Activated naive CD4-positive, alpha-beta T cell treated with anti-CD3 and anti-CD28 coated beads, Interleukin-2, amount 50 U/mL, for 72 hours (primary cell): ENCODE measurements around the gene MAP3K7CL. TPM values are rescaled to one million over a fixed set of nuclear protein-coding genes. Genes with fewer than 3 reads are reported as not detected.

Experiments used
- ATAC-seq, 2 donors: fragments of 150-1000 bp; cut with Tn5 transposase; 2 replicates each; pipeline ENCODE4 v1.10.0; 2021; ENCODE audit warnings: mild to moderate bottlenecking in 2 of 2, moderate library complexity in 2 of 2
- DNase-seq, 2 donors: peaks; one replicate each; pipeline ENCODE4 v3.0.0; 2021 to 2022; ENCODE audit warnings: low spot score in 2 of 2
- H3K27ac Mint-ChIP-seq, 2 donors: one replicate each; pipeline ENCODE4 v1.8.0; 2022; ENCODE audit warnings: mild to moderate bottlenecking in 2 of 2, mixed read lengths in 2 of 2
- H3K36me3 Mint-ChIP-seq, 2 donors: one replicate each; pipeline ENCODE4 v1.8.0; 2022; ENCODE audit warnings: mixed read lengths in 2 of 2
- H3K9me3 Mint-ChIP-seq, 2 donors: one replicate each; pipeline ENCODE4 v1.8.0; 2022; ENCODE audit warnings: mixed read lengths in 2 of 2
- total RNA-seq, 2 donors: library from RNA; stranded (reverse); gene quantifications; one replicate each; pipeline ENCODE4 v1.2.3, GENCODE V29; 2022

Gene MAP3K7CL
- total RNA-seq, 2 donors from 2014 or later = 5.4 to 8.6 TPM

DNA sequence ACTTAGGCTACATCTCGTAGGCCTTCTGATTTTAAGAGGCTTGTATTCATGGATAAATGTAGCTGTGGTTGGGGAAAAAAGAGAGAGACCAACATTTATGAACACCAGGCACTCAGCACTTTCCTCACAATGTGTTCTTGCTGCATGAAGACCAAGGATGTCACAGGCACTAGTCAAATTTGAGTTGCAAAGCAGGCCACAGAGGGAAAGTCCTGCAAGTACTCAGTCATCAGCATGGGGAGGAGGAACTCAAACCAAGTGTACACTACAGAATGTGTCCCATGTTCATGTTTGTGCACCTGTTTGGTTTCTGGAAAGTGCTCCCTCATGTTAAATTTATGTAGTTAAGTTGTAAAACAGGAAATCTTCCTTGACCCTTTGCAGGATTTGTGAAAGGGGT, 8.7 kb upstream of the MAP3K7CL start:
- no peak overlapping the region for H3K27ac Mint-ChIP-seq
- H3K9me3 Mint-ChIP-seq = no peaks in the 10 kb centered on the region
- no peak for DNase-seq
- no peaks in the 10 kb centered on the region for H3K36me3 Mint-ChIP-seq
- no peak for ATAC-seq

DNA sequence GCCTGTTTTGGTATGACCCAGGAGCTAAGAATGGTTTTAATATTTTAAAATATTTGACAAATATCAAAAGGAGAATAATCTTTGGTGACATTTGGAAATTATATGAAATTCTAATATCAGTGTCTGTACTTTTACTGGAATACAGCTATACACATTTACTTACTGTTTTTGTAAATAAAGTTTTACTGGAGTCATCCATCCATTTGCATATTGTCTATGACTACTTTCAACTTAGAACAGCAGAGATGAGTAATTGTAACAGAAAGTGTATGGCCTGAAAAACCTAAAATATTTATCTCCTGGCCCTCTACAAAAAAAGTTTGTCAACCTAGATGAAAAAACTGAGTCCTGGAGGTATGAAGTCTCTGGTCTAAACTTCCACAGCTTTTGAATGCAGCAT, 5.8 kb upstream of the MAP3K7CL start:
- Mint-ChIP-seq H3K36me3 (no peaks in the 10 kb centered on the region), H3K9me3 (no peaks in the 10 kb centered on the region), H3K27ac (no peak overlapping the region)
- DNase-seq = no peak
- ATAC-seq = no peak

DNA sequence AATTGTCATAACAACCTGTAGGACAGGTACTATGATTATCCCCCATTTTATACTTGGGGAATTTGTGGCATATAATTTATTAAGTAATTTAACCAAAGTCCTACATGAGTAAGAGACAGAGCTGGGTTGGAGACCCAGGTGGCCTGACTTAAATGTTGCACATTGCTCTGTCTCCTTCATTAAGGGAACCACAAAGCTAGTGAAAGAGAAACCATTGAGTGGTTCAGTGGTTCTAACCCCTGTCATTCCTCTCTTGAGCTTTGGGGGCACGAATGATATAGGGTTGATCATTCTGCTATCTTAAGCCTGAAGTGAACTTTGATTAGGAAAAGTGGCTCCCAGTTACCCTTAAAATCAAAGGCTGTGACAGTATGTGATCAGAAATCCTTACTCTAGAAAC, 5.3 kb upstream of the MAP3K7CL start:
- Mint-ChIP-seq H3K9me3 (no peaks in the 10 kb centered on the region), H3K27ac (no peak overlapping the region), H3K36me3 (no peaks in the 10 kb centered on the region)
- DNase-seq = no peak
- peak in 1 of 2 donors; percentile 32 for ATAC-seq

DNA sequence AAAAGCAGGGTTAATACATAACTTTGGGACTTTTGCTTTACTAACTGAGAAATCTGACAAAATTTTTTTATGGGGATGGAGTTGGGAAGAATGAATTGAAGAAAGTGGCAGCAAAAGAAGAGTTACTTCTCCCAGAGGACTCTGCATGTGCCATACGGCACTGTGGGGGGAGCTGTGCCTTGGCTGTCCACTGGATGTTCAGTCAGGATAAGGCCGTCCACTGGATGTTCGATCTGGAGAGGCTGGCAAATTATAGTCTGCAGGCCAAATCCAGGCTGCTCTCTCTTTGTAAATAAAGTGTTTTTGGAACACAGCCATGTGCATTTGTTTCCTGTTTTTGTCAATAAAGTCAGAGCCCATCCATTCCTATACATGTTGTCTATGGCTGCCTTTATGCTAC, 4.5 kb upstream of the MAP3K7CL start:
- no peak overlapping the region for H3K27ac Mint-ChIP-seq
- DNase-seq (no peak), ATAC-seq (no peak)
- no peaks in the 10 kb centered on the region for H3K9me3 Mint-ChIP-seq
- no peaks in the 10 kb centered on the region for H3K36me3 Mint-ChIP-seq

DNA sequence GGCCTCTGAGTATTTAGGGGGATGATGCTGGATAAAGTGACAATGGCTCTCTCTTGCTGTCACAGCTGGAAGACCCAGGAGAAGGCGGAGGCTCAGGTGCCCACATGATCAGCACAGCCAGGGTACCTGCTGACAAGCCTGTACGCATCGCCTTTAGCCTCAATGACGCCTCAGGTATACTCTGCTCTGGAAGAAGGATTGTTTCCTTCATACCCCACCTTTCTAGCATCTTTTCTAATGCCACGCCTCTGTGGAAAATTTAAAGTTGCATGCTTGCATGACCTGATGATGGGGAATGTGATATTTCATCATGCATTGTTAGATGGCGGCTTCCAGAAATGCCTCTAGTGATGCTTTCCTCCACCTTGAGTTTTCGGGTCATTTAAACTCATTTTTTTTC, 2.8 kb downstream of the MAP3K7CL start:
- no peaks in the 10 kb centered on the region for H3K36me3 Mint-ChIP-seq
- DNase-seq (no peak), ATAC-seq (no peak)
- no peaks in the 10 kb centered on the region for H3K9me3 Mint-ChIP-seq
- H3K27ac Mint-ChIP-seq = no peak overlapping the region

DNA sequence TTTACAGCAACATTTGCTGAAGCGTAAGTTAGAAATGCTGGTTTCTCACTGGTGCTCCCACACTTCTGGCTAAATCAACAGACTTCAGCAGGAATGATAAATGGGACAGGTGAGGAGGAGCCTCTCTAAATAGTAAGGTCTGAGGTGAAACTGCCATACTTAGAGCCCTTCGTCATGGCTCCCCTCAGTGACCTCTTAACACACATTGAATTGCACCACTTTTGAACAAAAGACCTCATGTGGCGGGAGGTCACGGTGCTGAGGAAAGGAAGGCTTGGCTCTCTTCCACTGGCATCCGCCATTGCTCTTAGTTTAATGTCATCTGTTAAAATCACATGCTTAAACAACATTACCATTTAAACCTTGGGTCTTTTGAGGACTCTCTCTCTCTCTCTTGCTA, 3.4 kb downstream of the MAP3K7CL start:
- DNase-seq = no peak
- ATAC-seq = no peak
- Mint-ChIP-seq H3K36me3 (no peaks in the 10 kb centered on the region), H3K27ac (peak overlapping the region in 1 of 2 donors; percentile 54), H3K9me3 (no peaks in the 10 kb centered on the region)

DNA sequence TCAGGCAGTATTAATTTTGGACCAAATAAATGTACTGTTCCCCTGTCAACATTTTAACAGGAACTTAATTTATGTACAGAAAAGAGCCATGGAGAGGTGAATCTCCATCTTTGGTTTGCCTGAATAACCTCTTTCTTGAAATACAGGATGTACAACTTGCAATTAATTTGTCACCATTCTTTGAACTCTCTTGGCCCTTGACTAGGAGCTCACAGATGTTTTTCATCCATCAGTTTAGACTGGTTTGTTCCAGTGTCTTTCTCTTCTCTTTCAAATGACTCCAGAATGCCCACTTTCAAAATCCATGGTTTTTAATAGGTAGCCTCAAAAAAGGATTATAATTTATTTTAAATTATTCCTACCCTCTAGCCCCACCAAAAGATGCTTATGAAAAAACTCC, 5.0 kb downstream of the MAP3K7CL start:
- no peaks in the 10 kb centered on the region for H3K9me3 Mint-ChIP-seq
- H3K27ac Mint-ChIP-seq = no peak overlapping the region

DNA sequence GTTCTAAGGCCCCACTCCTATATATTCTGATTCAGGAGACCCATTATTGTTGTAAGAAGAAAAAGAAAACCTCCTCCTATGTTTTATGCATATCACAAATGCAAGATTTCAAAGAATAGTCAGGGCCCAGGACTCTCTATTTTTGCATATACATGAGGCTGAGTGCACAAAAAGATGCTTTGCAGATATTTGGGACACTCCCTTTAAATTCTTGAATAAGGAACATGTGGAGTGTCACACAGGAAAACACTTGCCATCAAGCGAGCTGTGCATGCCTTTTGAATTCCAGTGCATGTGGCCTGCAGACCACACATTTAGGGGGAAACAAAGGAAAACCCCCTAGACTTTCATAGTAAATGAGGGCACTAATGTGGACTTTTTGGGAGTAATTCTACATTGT, 5.6 kb downstream of the MAP3K7CL start:
- no peak overlapping the region for H3K27ac Mint-ChIP-seq
- H3K9me3 Mint-ChIP-seq = no peaks in the 10 kb centered on the region
- DNase-seq = no peak
- no peak for ATAC-seq
- H3K36me3 Mint-ChIP-seq = no peaks in the 10 kb centered on the region

More for the DNA sequence above, 5.0 kb downstream of the MAP3K7CL start:
- H3K36me3 Mint-ChIP-seq = no peaks in the 10 kb centered on the region
- DNase-seq (no peak), ATAC-seq (no peak)

DNA sequence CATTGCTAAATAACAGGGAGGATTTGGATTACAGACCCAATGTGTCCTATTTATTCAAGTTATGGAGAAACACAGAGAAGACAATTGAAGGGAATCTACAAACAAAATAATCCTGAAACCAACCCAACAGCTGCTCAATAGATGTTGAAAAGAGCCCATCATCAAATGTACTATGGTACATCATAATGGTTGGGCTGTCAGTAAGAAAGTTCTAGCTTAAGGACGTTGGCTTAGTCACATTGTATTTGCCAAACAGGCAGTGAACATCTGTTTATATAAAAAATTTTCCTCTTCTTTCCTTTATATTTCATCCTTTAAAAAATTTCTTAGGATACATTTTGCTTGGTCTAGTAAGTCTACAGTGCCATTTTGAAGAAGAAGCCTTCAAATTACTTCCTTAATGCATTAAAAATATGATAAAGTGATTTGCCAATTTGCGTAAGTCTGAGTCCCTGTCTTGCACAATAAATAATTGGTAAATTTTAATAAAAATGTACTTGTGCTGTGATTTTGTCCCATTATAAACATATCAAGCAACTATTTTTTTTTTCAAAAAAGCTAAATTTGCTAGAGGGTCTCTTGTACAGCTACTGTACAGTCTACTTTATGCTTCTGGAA, 14.4 kb downstream of the MAP3K7CL start:
- DNase-seq = no peak
- Mint-ChIP-seq H3K9me3 (no peaks in the 10 kb centered on the region), H3K36me3 (no peaks in the 10 kb centered on the region), H3K27ac (peak overlapping the region in 1 of 2 donors; percentile 79)
- no peak for ATAC-seq

DNA sequence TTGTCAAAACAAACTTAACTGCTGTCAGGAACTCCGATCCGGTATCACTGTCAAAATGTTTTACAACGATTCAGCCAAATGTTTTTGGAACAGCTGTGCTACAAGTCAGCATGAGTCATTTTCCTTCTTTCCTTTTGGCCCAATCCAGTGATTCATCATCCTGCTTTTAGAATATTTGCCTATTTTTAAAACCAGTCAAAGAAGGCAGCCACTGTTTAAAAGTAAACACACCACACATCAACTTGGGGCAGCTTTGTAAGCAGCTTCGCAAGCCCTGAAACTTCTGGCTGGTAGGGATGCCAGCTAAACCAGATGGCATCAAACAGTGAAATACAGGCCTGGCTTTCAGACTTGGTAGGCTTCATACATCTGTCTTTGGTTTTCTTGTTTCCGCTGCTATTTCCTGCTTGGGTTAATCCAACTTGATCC, 14.9 kb downstream of the MAP3K7CL start:
- DNase-seq (no peak), ATAC-seq (peak; percentile 54 to 71)
- Mint-ChIP-seq H3K36me3 (no peaks in the 10 kb centered on the region), H3K9me3 (no peaks in the 10 kb centered on the region), H3K27ac (peak overlapping the region; percentile 10 to 79)

DNA sequence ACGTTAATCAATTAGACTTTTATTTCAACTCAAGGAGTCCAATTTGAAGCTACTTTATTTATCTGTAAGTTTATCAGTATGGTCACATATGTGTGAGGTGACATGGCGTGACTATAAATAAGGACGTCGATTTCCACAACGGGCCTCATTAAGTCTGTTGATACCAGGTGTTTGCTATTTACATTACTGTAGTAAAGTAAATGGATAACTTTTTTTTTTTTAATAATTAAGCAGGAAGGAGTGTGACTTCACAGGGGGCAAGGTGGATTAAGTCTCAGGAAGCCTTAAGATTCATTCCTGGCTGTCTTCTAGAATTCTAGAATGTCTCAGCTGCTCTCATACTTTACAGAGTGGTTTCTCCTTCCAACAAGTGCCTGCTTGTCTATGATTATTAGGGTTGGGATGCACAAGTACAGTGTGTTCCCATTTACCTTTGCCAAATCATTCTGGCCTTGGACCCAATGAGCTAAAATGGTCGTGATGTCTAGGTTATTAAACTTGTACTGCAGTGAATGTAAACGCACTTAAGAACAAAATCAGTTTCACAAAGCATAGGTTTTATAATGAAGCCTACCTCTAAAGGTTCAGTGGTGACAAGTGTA, 15.5 kb downstream of the MAP3K7CL start:
- Mint-ChIP-seq H3K9me3 (no peaks in the 10 kb centered on the region), H3K27ac (peak overlapping the region; percentile 10 to 79), H3K36me3 (no peaks in the 10 kb centered on the region)
- ATAC-seq (no peak), DNase-seq (no peak)

DNA sequence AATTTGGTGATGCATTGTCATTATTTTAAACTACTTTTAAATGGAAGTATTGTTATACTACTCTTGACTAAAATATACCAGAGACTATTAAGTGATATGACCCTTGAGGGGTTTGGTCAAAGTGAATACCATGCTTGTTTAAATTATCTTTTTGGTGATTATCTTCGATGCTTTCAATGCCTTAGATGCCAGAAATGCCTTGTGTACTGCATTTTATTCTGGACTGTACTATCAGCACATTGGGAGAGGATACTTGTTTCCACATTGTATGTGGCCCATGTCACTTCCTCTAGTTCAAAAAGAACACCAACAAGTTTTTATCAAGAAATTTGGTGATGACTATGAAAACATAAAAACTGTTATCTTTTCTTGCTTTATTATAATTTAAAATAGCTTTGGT, 16.3 kb downstream of the MAP3K7CL start:
- Mint-ChIP-seq H3K36me3 (no peaks in the 10 kb centered on the region), H3K9me3 (no peaks in the 10 kb centered on the region), H3K27ac (no peak overlapping the region)
- DNase-seq (no peak), ATAC-seq (no peak)

DNA sequence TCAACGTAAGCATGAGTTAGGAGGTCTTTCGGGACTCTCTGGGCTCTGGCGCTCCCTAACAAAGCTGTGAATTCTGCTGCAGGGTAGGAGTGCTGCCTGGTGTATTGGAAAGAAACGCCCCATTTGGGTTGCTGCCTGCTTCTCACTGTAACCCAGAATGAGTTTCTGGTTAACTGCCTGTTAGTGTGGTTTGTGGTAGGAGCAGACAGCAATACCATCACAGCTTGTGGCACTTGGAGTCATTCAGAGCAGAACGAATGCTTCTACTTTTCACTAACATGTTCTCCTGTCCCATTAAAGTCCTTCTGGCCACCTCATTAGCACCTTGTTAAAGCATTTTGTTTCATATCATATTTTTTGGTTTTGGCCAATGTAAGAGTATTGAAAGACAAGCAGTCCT, 18.1 kb downstream of the MAP3K7CL start:
- ATAC-seq (peak; percentile 60 to 87), DNase-seq (no peak)
- Mint-ChIP-seq H3K27ac (no peak overlapping the region), H3K9me3 (no peaks in the 10 kb centered on the region), H3K36me3 (peaks cover 0 to 5% of the 10 kb centered on the region in 2 donors)

DNA sequence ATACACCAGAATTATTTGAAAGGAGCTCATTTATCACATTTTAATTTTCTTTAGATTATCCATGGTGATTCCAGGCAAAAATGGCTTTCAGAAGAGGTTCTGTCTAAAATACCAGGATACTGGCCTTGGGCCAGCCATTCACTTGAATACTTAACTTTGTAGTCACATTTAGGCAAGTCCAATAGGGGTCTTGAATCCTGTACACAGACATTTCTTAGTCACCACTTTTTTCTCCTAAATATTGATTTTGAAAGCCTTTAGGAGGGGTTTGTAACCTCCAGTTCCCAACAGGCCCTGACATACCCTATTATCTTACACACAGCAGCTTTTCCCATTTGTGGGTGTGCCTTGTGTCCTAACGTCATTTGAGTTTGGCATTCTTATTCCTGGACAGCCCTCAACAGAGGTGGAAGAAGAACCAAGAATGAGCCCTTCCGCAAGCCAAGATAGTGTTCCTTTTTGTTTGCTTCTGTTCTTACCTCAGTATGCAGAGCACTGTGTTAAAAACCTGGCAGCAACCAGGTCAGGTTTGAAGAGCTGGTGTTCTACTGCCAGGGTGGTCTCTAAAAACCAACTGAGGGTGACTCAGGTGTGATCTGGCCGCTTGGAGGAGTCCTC, 19.5 kb downstream of the MAP3K7CL start:
- Mint-ChIP-seq H3K9me3 (no peaks in the 10 kb centered on the region), H3K27ac (no peak overlapping the region), H3K36me3 (peaks cover 0 to 5% of the 10 kb centered on the region in 2 donors)
- DNase-seq (no peak), ATAC-seq (no peak)

DNA sequence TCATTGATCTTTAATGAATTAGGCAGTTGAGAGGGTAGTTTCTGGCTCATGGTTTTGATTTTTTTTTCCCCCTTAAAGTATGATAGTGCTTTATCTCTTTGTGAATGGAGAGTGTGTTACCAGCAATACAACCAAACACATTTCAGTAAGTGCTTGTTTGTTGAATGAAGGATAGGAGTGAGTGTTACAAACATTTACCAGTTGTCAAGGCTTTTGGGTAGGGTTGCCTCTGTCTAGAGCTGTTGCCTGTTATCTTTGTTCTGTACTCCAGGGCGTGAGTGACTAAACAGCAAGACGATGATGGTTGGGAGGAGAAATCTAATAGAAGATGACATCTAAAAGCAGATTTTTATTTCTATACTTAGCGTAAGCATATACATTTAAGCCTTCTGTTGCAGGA, 21.5 kb downstream of the MAP3K7CL start:
- ATAC-seq = no peak
- no peaks in the 10 kb centered on the region for H3K9me3 Mint-ChIP-seq
- DNase-seq = no peak
- H3K36me3 Mint-ChIP-seq = peaks cover 0 to 5% of the 10 kb centered on the region in 2 donors
- no peak overlapping the region for H3K27ac Mint-ChIP-seq

DNA sequence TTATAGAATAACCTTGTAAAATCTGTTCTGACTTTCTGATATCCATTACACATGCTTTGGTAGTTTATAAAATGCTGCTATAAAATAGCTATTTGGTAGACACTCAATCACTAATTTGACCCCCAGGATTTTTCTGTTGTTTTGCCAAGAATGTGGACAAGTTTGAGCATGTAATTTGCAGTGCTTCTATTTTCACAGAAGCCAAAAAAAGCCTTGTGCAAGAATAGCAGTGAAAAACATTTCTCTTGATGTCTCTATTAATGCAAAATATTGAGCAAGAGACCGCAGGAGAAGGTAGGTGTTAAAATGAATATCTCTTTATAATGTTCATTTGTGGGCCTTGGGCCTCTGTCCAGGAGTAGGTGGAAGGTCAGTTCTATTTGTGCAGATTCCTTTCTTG, 22.5 kb downstream of the MAP3K7CL start:
- ATAC-seq = no peak
- Mint-ChIP-seq H3K27ac (no peak overlapping the region), H3K36me3 (peaks cover 0 to 5% of the 10 kb centered on the region in 2 donors), H3K9me3 (no peaks in the 10 kb centered on the region)
- DNase-seq = no peak

DNA sequence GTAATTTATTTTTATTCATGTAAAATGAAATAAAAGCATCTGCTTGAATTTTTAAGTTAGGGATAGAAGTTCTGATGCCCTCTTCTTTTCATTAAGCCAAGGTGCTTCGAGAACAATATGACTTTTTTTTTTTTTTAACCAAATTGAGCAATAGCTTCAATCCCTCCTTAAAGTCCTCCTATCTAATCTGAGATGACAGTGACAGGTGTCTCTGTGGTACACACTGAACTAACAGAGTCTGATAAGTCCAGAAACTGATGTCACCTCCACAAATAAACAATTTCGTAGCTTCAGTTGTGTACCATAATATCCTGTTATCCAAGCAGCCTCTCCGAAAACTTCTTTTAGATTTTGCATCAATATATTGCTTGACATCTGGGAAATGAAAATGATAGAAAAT, 23.8 kb downstream of the MAP3K7CL start:
- DNase-seq (no peak), ATAC-seq (no peak)
- no peak overlapping the region for H3K27ac Mint-ChIP-seq
- no peaks in the 10 kb centered on the region for H3K9me3 Mint-ChIP-seq
- H3K36me3 Mint-ChIP-seq = peaks cover 0 to 5% of the 10 kb centered on the region in 2 donors
